NCI-H1105 treated with DMSO at 0.1 percent for 48 hours (cell line): ENCODE results near the gene ITPRID2.
"Not testable (repeated sequence)": the region's sequence is repeated elsewhere in the genome, so short reads cannot be mapped to it uniquely, and the experiment has no call there.

ENCODE experiments used
- DNase-seq: peaks from one replicate; lab custom pipeline; 2025; lab: John Stamatoyannopoulos, UW

Gene ITPRID2

GRCh38 chr2:181961167-181961566 lies 69.6 kb downstream of the ITPRID2 start:
- DNase-seq, result not testable (repeated sequence)

GRCh38 chr2:181962142-181962541 lies 70.6 kb downstream of the ITPRID2 start:
- DNase-seq, result no peak

GRCh38 chr2:181970160-181970794 lies 78.7 kb downstream of the ITPRID2 start:
- DNase-seq, result no peak

DNA sequence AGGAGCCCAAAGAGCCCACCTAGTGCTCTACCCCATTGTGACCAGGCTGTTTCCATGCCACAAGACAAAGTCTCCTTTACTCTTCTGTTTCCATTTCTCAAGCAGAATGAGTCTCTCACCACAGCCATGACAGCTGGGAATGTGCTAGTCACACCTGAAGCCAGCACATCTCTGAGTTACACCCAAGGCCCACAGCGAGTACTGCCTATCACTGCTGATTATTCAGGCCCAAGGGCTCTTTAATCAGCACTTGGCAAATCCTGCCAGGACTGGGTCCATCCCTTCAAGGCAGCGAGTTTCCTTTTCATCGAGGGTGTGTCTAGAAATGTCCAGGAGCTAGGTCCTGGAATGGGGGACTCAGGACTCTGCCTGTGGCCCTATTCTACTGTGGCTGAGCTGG lies 79.5 kb downstream of the ITPRID2 start:
- DNase-seq, result no peak

DNA sequence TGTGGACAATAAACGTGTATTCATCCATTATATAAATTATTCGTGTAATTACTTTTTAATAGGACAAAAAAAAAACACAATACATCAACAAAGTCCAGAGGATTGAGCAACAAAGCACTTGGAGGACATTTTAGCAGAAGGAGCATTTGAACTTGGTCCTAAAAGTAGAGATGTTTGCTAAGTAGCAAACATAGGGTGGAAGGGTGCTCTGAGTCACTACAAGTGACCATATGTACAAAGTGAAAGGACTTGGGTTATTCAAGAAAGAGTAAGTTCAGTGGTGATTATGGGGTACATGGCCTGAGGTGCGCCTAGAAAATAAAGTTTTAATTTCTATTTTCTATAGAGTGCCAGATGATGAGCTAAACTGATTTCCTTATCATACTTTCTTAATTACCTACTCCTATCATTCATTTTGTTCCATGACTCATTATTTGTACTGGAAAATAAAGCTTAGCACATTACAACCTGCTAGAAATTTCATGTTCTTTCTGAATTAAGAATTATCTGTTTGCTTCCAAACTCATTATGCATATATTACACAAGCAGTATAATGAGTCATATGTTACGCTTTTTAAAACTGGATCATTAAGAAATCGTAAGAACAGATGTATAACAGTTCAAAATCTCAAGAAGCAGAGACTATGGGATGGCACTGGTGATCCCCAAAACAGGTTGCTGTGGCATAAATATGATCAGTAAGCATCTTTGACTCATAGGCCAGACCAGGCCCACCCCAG lies 81.1 kb downstream of the ITPRID2 start:
- DNase-seq, result no peak

- no peak for DNase-seq
These were observed 81.7 kb downstream of the ITPRID2 start for GRCh38 chr2:181973171-181973783.

DNA sequence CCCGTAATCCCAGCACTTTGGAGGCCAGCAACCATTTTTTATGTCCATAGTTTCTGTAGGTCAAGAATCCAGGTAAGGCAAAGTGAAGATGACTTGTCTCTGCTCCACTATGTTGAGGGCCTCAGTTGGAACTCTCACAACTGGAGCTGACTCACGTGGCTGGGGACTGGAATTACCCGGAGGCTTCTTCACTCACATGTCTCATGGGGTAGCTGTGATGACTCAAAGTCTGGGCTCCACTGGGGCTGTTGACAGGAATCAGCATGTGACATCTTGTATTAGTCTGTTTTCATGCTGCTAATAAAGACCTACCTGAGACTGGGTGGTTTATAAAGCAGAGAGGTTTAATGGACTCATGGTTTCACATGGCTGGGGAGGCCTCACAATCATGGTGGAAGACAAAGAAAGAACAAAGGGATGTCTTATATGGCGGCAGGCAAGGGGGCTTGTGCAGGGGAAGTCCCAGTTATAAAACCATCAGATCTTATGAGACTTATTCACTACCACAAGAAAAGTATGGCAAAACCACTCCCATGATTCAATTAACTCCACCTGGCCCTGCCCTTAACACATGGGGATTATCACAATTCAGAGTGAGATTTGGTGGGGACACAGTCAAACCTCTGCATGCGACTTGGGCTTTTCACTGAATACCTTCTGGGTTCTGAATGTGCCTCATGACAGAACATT lies 86.3 kb downstream of the ITPRID2 start:
- no peak for DNase-seq

DNA sequence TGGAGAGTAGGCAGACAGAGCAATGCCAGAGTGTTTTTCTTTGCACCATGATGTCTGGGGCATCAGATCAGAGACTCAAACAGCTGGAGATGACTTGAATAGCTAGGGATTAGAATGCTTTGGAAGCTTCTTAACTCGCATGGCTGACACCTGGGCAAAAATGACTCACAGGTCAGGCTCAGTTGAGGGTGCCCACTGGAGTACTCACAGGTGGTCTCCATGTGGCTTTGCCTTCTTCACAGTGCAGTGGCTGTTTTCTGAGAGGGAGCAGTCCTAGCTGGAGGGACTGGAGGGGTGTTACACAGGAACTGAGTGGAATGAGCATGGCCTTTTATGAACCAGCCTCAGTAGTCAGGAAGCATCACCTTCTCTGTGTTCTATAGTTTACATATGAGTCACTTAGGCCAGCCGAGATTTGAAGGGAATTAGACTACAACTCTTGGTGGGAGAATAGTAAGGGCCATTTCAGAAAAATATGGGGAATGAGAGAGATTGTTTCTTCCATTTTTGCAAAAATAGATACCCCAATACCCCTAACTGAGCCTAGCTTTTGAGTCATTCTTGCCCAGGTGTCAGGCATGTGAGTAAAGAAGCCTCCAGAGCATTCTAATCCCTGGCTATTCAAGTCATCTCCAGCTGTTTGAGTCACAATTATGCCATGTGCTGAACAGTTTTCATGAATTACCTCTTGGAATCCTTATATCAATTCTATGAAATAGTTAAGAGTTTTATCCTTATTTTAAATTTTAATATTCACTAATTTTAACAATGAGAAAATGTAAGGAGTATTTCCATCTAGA lies 87.0 kb downstream of the ITPRID2 start:
- DNase-seq, result no peak
